MM.1S (cell line): Measurements from ENCODE around the gene CELF5.

Experiments
- CTCF ChIP-seq: fragments of 300-600 bp; sonication (generic); IDR thresholded peaks from 2 replicates; pipeline ENCODE4 v1.5.1; 2016; ENCODE audit warnings: antibody characterized with exemption, low read length, mixed read lengths
- EZH2 ChIP-seq: fragments of 300-600 bp; sonication (generic); optimal IDR thresholded peaks from 2 replicates; pipeline ENCODE3; 2017; ENCODE audit warnings: low read depth, mild to moderate bottlenecking, antibody characterized with exemption, low read length, mixed read lengths
- EZH2phosphoT487 ChIP-seq: fragments of 300-600 bp; sonication (generic); IDR thresholded peaks from 2 replicates; pipeline ENCODE4 v1.6.1; 2018; ENCODE audit warnings: antibody characterized with exemption, low read length

GRCh38 chr19:3324405-3324856, 100.0 kb downstream of the CELF5 start:
- TF ChIP-seq CTCF (peak; percentile 92), EZH2phosphoT487 (no peak), EZH2 (no peak)
